IMR-90 (cell line): Measurements from ENCODE around the gene ZNF214. TPM values are rescaled to one million over a fixed set of nuclear protein-coding genes. Genes with fewer than 3 reads are reported as not detected.

ENCODE experiments used
- ATAC-seq: fragments of 200-7000 bp; cut with Tn5 transposase; 2 replicates; pipeline ENCODE4 v1.9.1; 2020; ENCODE audit warnings: low read depth, mild to moderate bottlenecking, moderate library complexity
- BruUV-seq: library from RNA; stranded (reverse); fragments of 400-500 nt; replicated peaks from 2 replicates; lab custom pipeline; 2021; lab: Mats Ljungman, UMichigan
- CTCF ChIA-PET: fragments of 300-600 bp; formaldehyde crosslinking; extraction: SDS; loops from one replicate; lab custom pipeline; 2021; ENCODE audit warnings: antibody characterized with exemption; lab: Yijun Ruan, JAX
- POLR2A ChIA-PET: fragments of 300-600 bp; sonication (Branson Sonifier 250); formaldehyde crosslinking; loops from one replicate; lab custom pipeline; 2022; ENCODE audit warnings: antibody characterized with exemption; ENCODE audit not compliant: unreplicated experiment; lab: Charles Lee
- DNase-seq: peaks from one replicate; pipeline ENCODE4 v3.0.0; 2013
- H2AFZ ChIP-seq: replicated peaks from 2 replicates; pipeline ENCODE3; 2013; ENCODE audit warnings: low read length, mild to moderate bottlenecking; ENCODE audit not compliant: poor library complexity
- H2AK5ac ChIP-seq: 2 replicates; pipeline ENCODE4 v1.6.1; 2013; ENCODE audit warnings: low read depth, low read length, inconsistent platforms
- H2AK9ac ChIP-seq: replicated peaks from 2 replicates; pipeline ENCODE3; 2013; ENCODE audit warnings: mild to moderate bottlenecking, low read depth, low read length, moderate library complexity; ENCODE audit not compliant: poor library complexity
- H2BK120ac ChIP-seq: 2 replicates; pipeline ENCODE4 v1.6.1; 2013; ENCODE audit warnings: low read depth, low read length, inconsistent platforms
- H2BK15ac ChIP-seq: 3 replicates; pipeline ENCODE4 v1.6.1; 2013; ENCODE audit warnings: low read depth, low read length, inconsistent platforms
- H2BK20ac ChIP-seq: 2 replicates; pipeline ENCODE4 v1.6.1; 2013; ENCODE audit warnings: low read depth, mild to moderate bottlenecking, inconsistent platforms, low read length, moderate library complexity
- H2BK5ac ChIP-seq: 2 replicates; pipeline ENCODE4 v1.6.1; 2013; ENCODE audit warnings: mild to moderate bottlenecking, low read depth, low read length, inconsistent platforms; ENCODE audit not compliant: poor library complexity, severe bottlenecking
- H3K14ac ChIP-seq: replicated peaks from 2 replicates; pipeline ENCODE4 v1.6.1; 2013; ENCODE audit warnings: low read depth, low read length, inconsistent platforms
- H3K18ac ChIP-seq: 2 replicates; pipeline ENCODE4 v1.6.1; 2013; ENCODE audit warnings: low read depth, low read length, control low read depth
- H3K23ac ChIP-seq: 2 replicates; pipeline ENCODE4 v1.6.1; 2013; ENCODE audit warnings: low read depth, low read length, inconsistent platforms
- H3K27ac ChIP-seq: 2 replicates; pipeline ENCODE4 v1.5.1; 2013; ENCODE audit warnings: mild to moderate bottlenecking, control low read depth, low read length; ENCODE audit not compliant: insufficient read depth
- H3K27me3 ChIP-seq: 2 replicates; pipeline ENCODE4 v1.6.1; 2013; ENCODE audit warnings: low read length; ENCODE audit not compliant: control insufficient read depth, insufficient read depth
- H3K36me3 ChIP-seq: 2 replicates; pipeline ENCODE4 v1.6.1; 2013; ENCODE audit warnings: low read length, mixed read lengths; ENCODE audit not compliant: control insufficient read depth, insufficient read depth
- H3K4ac ChIP-seq: 2 replicates; pipeline ENCODE4 v1.6.1; 2013; ENCODE audit warnings: low read depth, low read length, inconsistent platforms
- H3K4me1 ChIP-seq: 2 replicates; pipeline ENCODE4 v1.6.1; 2013; ENCODE audit warnings: low read length, mixed read lengths; ENCODE audit not compliant: control insufficient read depth, insufficient read depth
- H3K4me2 ChIP-seq: 2 replicates; pipeline ENCODE4 v1.6.1; 2013; ENCODE audit warnings: low read depth, mild to moderate bottlenecking, control low read depth, low read length, moderate library complexity
- H3K4me3 ChIP-seq: 2 replicates; pipeline ENCODE4 v1.5.1; 2013; ENCODE audit warnings: low read depth, mild to moderate bottlenecking, control low read depth, low read length, moderate library complexity; ENCODE audit not compliant: insufficient read depth
- H3K56ac ChIP-seq: 2 replicates; pipeline ENCODE4 v1.6.1; 2013; ENCODE audit warnings: low read length, inconsistent platforms; ENCODE audit not compliant: insufficient read depth; ENCODE audit errors: extremely low read depth
- H3K79me1 ChIP-seq, 2 experiments: 2 replicates each; pipeline ENCODE4 v1.6.1; 2013; ENCODE audit warnings: low read length in 2 of 2, inconsistent platforms in 1 of 2, low read depth in 1 of 2
- H3K9ac ChIP-seq: 2 replicates; pipeline ENCODE4 v1.6.1; 2013; ENCODE audit warnings: low read depth, low read length, control low read depth
- H3K9me1 ChIP-seq: 2 replicates; pipeline ENCODE4 v1.6.1; 2013; ENCODE audit warnings: low read length, inconsistent platforms; ENCODE audit not compliant: insufficient read depth
- H3K9me3 ChIP-seq: 2 replicates; pipeline ENCODE4 v1.6.1; 2013; ENCODE audit warnings: low read length; ENCODE audit not compliant: control insufficient read depth, insufficient read depth
- H4K20me1 ChIP-seq: 2 replicates; pipeline ENCODE4 v1.6.1; 2013; ENCODE audit warnings: low read length, inconsistent platforms; ENCODE audit not compliant: insufficient read depth
- H4K5ac ChIP-seq: 2 replicates; pipeline ENCODE4 v1.6.1; 2013; ENCODE audit warnings: mild to moderate bottlenecking, low read depth, low read length, control low read depth
- H4K8ac ChIP-seq, 2 experiments: 2 replicates each; pipeline ENCODE4 v1.6.1; 2013; ENCODE audit warnings: low read depth in 2 of 2, low read length in 2 of 2, control low read depth in 1 of 2, inconsistent platforms in 1 of 2
- H4K91ac ChIP-seq: 2 replicates; pipeline ENCODE4 v1.6.1; 2013; ENCODE audit warnings: low read depth, low read length, inconsistent platforms; ENCODE audit not compliant: insufficient read depth
- BHLHE40 ChIP-seq: fragments of 150-350 bp; IDR thresholded peaks from 2 replicates; pipeline ENCODE4 v1.6.1; 2016; ENCODE audit warnings: mild to moderate bottlenecking, low read depth, low read length
- CEBPB ChIP-seq: IDR thresholded peaks from 2 replicates; pipeline ENCODE4 v1.6.1; 2012; ENCODE audit warnings: low read depth, low read length, improper control_type of control experiment
- CHD1 ChIP-seq: IDR thresholded peaks from 2 replicates; pipeline ENCODE4 v1.6.1; 2012; ENCODE audit warnings: low read depth, low read length, improper control_type of control experiment
- CTCF ChIP-seq: conservative IDR thresholded peaks from 2 replicates; pipeline ENCODE4 v1.5.1; 2012; ENCODE audit warnings: mild to moderate bottlenecking, low read depth, low read length, improper control_type of control experiment
- FOS ChIP-seq: fragments of 150-350 bp; IDR thresholded peaks from 2 replicates; pipeline ENCODE4 v1.6.1; 2016; ENCODE audit warnings: low read depth, low read length
- MAFK ChIP-seq: IDR thresholded peaks from 2 replicates; pipeline ENCODE4 v1.6.1; 2012; ENCODE audit warnings: low read depth, low read length, improper control_type of control experiment
- MAZ ChIP-seq: IDR thresholded peaks from 2 replicates; pipeline ENCODE4 v1.6.1; 2012; ENCODE audit warnings: low read depth, mild to moderate bottlenecking, low read length, improper control_type of control experiment, moderate library complexity, borderline replicate concordance
- NFE2L2 ChIP-seq: fragments of 150-350 bp; IDR thresholded peaks from 2 replicates; pipeline ENCODE4 v1.6.1; 2016; ENCODE audit warnings: low read depth, mild to moderate bottlenecking, low read length
- POLR2A ChIP-seq: IDR thresholded peaks from 2 replicates; pipeline ENCODE4 v1.6.1; 2012; ENCODE audit warnings: mild to moderate bottlenecking, low read depth, low read length
- RAD21 ChIP-seq: IDR thresholded peaks from 2 replicates; pipeline ENCODE4 v1.6.1; 2012; ENCODE audit warnings: low read length, improper control_type of control experiment
- RCOR1 ChIP-seq: IDR thresholded peaks from 2 replicates; pipeline ENCODE4 v1.6.1; 2012; ENCODE audit warnings: mild to moderate bottlenecking, low read length, improper control_type of control experiment; ENCODE audit not compliant: insufficient replicate concordance
- RFX5 ChIP-seq: IDR thresholded peaks from 2 replicates; pipeline ENCODE4 v1.8.0; 2012; ENCODE audit warnings: low read depth, mild to moderate bottlenecking, low read length, moderate library complexity
- SMC3 ChIP-seq: fragments of 150-350 bp; IDR thresholded peaks from 2 replicates; pipeline ENCODE4 v1.6.1; 2016; ENCODE audit warnings: low read depth, mild to moderate bottlenecking, antibody characterized with exemption, low read length, moderate library complexity
- WGBS, 2 experiments: methylation state at CpG; one replicate each; pipeline versions ENCODE4 v1.1.5 to v1.1.7; 2013; ENCODE audit warnings: missing lambda C conversion rate in 2 of 2; ENCODE audit not compliant: insufficient read length in 1 of 2; ENCODE audit errors: extremely low coverage in 2 of 2; 5-methylcytosine and 5-hydroxymethylcytosine counted together
- dilution Hi-C: fragments of 300-500 bp; cut with HindIII; formaldehyde crosslinking; loops from one replicate; pipeline ENCODE4 v1.14.3; 2018; ENCODE audit warnings: low sequenced_read_pairs; ENCODE audit not compliant: unreplicated experiment
- in situ Hi-C: fragments of 300-500 bp; cut with MboI; formaldehyde crosslinking; loops from 3 replicates; pipeline ENCODE4 v1.14.3; 2019; ENCODE audit warnings: low sequenced_read_pairs, inconsistent platforms, mixed read lengths
- intact Hi-C: fragments of 100-400 bp; cut with micrococcal nuclease; formaldehyde crosslinking; loops from 2 replicates; pipeline ENCODE4 v1.10.0; 2022
- polyA plus RNA-seq, 3 experiments: library from polyadenylated mRNA; depleted of rRNA; stranded (reverse); fragments of >200 nt; gene quantifications; 2 replicates each; pipeline ENCODE4 v1.2.3, GENCODE V29; 2012; ENCODE audit warnings: low replicate concordance in 1 of 3
- total RNA-seq: library from RNA; depleted of rRNA; stranded (reverse); fragments of >200 nt; gene quantifications from 2 replicates; pipeline ENCODE4 v1.2.3, GENCODE V29; 2012
- TF ChIP-seq, protein P1 (sequence below): fragments of 150-350 bp; IDR thresholded peaks from 2 replicates; pipeline ENCODE4 v1.6.1; 2016; ENCODE audit warnings: low read depth, mild to moderate bottlenecking, low read length, moderate library complexity, borderline replicate concordance
- TF ChIP-seq, protein P2 (sequence below): fragments of 150-350 bp; IDR thresholded peaks from 2 replicates; pipeline ENCODE4 v1.6.1; 2017; ENCODE audit warnings: mild to moderate bottlenecking, antibody characterized with exemption, low read length, low read depth

ZNF214 gene
- total and polyA plus RNA-seq, 2 of the 4 experiments (the other 2 are of a cell fraction), result 0.82 to 2.5 TPM

- Histone ChIP-seq H2BK5ac (no peak overlapping the region), H3K9ac (no peak overlapping the region), H3K4me1 (peaks cover 4% of the 10 kb centered on the region), H2AK9ac (no peak overlapping the region), H3K4me2 (peak overlapping the region; percentile 54), H2BK20ac (no peak overlapping the region), H3K23ac (no peak overlapping the region), H4K20me1 (no peaks in the 10 kb centered on the region), H3K79me1 (no peaks in the 10 kb centered on the region), H3K27me3 (no peaks in the 10 kb centered on the region), H3K4me3 (no peak overlapping the region; the same call in 1 of the 2 replicates), H3K9me1 (no peaks in the 10 kb centered on the region; the same call in 1 of the 2 replicates), H3K27ac (no peak overlapping the region), H3K14ac (0 out of 2 replicates have a peak overlapping the region, but pooled peaks have one; percentile 31), H4K8ac (no peak overlapping the region), H3K9me3 (no peaks in the 10 kb centered on the region), H2BK15ac (no peak overlapping the region), H3K36me3 (no peaks in the 10 kb centered on the region), H3K18ac (no peak overlapping the region), H4K5ac (no peak overlapping the region), H2AK5ac (no peak overlapping the region), H2BK120ac (no peak overlapping the region), H3K4ac (no peak overlapping the region), H3K56ac (no peak overlapping the region), H4K91ac (no peak overlapping the region), H2AFZ (peak overlapping the region; percentile 72)
- POLR2A ChIA-PET, result no interaction called here
- dilution Hi-C loops, result no loop called here
- DNase-seq (peak; percentile 86), ATAC-seq (peak; percentile 76)
- TF ChIP-seq CEBPB (no peak), MAZ (no peak), SMC3 (no peak), RFX5 (no peak), NFE2L2 (no peak), POLR2A (no peak), RAD21 (no peak), CHD1 (no peak), MAFK (no peak), FOS (no peak), BHLHE40 (no peak), CTCF (no peak), RCOR1 (no peak)
- TF ChIP-seq, protein P1, sequence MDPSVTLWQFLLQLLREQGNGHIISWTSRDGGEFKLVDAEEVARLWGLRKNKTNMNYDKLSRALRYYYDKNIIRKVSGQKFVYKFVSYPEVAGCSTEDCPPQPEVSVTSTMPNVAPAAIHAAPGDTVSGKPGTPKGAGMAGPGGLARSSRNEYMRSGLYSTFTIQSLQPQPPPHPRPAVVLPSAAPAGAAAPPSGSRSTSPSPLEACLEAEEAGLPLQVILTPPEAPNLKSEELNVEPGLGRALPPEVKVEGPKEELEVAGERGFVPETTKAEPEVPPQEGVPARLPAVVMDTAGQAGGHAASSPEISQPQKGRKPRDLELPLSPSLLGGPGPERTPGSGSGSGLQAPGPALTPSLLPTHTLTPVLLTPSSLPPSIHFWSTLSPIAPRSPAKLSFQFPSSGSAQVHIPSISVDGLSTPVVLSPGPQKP, result no peak
- TF ChIP-seq, protein P2, sequence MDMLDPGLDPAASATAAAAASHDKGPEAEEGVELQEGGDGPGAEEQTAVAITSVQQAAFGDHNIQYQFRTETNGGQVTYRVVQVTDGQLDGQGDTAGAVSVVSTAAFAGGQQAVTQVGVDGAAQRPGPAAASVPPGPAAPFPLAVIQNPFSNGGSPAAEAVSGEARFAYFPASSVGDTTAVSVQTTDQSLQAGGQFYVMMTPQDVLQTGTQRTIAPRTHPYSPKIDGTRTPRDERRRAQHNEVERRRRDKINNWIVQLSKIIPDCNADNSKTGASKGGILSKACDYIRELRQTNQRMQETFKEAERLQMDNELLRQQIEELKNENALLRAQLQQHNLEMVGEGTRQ, result no peak
- CTCF ChIA-PET, result no interaction called here
- BruUV-seq, result no TSS peak
- no CpG with 5 or more reads among the region's 3 CpGs for WGBS, 2 experiments
- intact Hi-C loops, result no loop called here
- in situ Hi-C loops, result no loop called here
Observed at GRCh38 chr11:7004482-7004881, 15.7 kb downstream of the ZNF214 start.
